MM.1S (cell line): ENCODE results near the gene PIK3C3.

ENCODE experiments used
- CTCF ChIP-seq: fragments of 300-600 bp; sonication (generic); IDR thresholded peaks from 2 replicates; pipeline ENCODE4 v1.5.1; 2016; ENCODE audit warnings: antibody characterized with exemption, low read length, mixed read lengths
- EZH2 ChIP-seq: fragments of 300-600 bp; sonication (generic); optimal IDR thresholded peaks from 2 replicates; pipeline ENCODE3; 2017; ENCODE audit warnings: low read depth, mild to moderate bottlenecking, antibody characterized with exemption, low read length, mixed read lengths

GRCh38 chr18:41989508-41989907, 34.5 kb downstream of the PIK3C3 start:
- TF ChIP-seq CTCF (no peak), EZH2 (no peak)
